Stimulated activated CD4-positive, alpha-beta T cell treated with anti-CD3 and anti-CD28 coated beads, Interleukin-15, amount 100 ng/mL, for 24 hours (primary cell): ENCODE results near the gene CPNE9.

Source experiments
- DNase-seq: peaks from one replicate; pipeline ENCODE4 v3.0.0-alpha.2; 2020

The CPNE9 gene

GRCh38 chr3:9717563-9717962 is 13.9 kb downstream of the CPNE9 start:
- no peak for DNase-seq

GRCh38 chr3:9718118-9718517 is 14.5 kb downstream of the CPNE9 start:
- DNase-seq = no peak

GRCh38 chr3:9721015-9721699 is 17.5 kb downstream of the CPNE9 start:
- DNase-seq = no peak

- DNase-seq = no peak
Observed at GRCh38 chr3:9721700-9722060, 18.0 kb downstream of the CPNE9 start.

- DNase-seq = no peak
Observed at GRCh38 chr3:9725775-9726515, 22.3 kb downstream of the CPNE9 start.

- DNase-seq = peak; percentile 68
Observed at GRCh38 chr3:9727041-9727595, 23.5 kb downstream of the CPNE9 start.

GRCh38 chr3:9727743-9728142 is 24.1 kb downstream of the CPNE9 start:
- DNase-seq = no peak

GRCh38 chr3:9729419-9729818 is 25.8 kb downstream of the CPNE9 start:
- DNase-seq = no peak

GRCh38 chr3:9730657-9731205 is 27.1 kb downstream of the CPNE9 start:
- no peak for DNase-seq

- peak; percentile 100 for DNase-seq
Observed at GRCh38 chr3:9731206-9732079, 27.8 kb downstream of the CPNE9 start, which contains the start of gene BRPF1. Gene BRPF1, plus strand, starts transcription at chr3:9731735. Its CDS starts 2,406 bp downstream, at chr3:9734141.

GRCh38 chr3:9732080-9732739 is 28.6 kb downstream of the CPNE9 start:
- DNase-seq = peak; percentile 61

GRCh38 chr3:9732740-9733115 is 29.1 kb downstream of the CPNE9 start:
- no peak for DNase-seq

- no peak for DNase-seq
Observed at GRCh38 chr3:9736831-9737230, 33.2 kb downstream of the CPNE9 start.

- DNase-seq = no peak
Observed at GRCh38 chr3:9739181-9739580, 35.5 kb downstream of the CPNE9 start.

GRCh38 chr3:9742560-9742959 is 38.9 kb downstream of the CPNE9 start:
- DNase-seq = no peak

- no peak for DNase-seq
Observed at GRCh38 chr3:9743548-9743947, 39.9 kb downstream of the CPNE9 start.

- DNase-seq = no peak
Observed at GRCh38 chr3:9744162-9744561, 40.5 kb downstream of the CPNE9 start.

- DNase-seq = no peak
Observed at GRCh38 chr3:9745521-9745920, 41.9 kb downstream of the CPNE9 start.

- no peak for DNase-seq
Observed at GRCh38 chr3:9746330-9746729, 42.7 kb downstream of the CPNE9 start.

- DNase-seq = no peak
Observed at GRCh38 chr3:9747267-9747666, 43.6 kb downstream of the CPNE9 start.

- DNase-seq = no peak
Observed at GRCh38 chr3:9748031-9748430, 44.4 kb downstream of the CPNE9 start.

- DNase-seq = no peak
Observed at GRCh38 chr3:9749296-9749644, 45.6 kb downstream of the CPNE9 start.
